NOMO-1 (cell line): ENCODE results near the gene NHP2.
A peak's percentile ranks its signal among the peaks of the same experiment; 100 is the strongest.

ENCODE experiments used
- DNase-seq, 2 experiments: peaks; one replicate each; lab custom pipeline; 2025; ENCODE audit not compliant: unreplicated experiment in 2 of 2; lab: John Stamatoyannopoulos, UW

NHP2 gene

DNA sequence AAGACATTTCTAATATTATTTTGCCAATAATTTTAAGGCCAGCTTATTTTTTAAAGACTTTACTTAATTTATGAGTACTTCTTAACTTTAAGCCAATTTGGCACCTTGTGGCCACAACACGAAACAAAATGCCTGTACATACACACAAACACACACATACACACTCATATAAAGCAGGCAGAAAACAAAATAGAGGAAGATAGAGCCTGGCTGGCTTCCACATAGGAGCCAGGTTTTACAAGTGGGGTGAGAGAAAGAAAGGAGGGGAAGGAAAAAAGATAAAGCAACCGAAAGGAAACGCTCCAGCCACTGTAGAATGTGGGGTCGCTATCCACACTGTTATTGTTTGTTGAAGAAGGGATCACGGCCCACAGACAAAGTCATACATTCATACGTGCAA, 23.1 kb upstream of the NHP2 start:
- no peak for DNase-seq

DNA sequence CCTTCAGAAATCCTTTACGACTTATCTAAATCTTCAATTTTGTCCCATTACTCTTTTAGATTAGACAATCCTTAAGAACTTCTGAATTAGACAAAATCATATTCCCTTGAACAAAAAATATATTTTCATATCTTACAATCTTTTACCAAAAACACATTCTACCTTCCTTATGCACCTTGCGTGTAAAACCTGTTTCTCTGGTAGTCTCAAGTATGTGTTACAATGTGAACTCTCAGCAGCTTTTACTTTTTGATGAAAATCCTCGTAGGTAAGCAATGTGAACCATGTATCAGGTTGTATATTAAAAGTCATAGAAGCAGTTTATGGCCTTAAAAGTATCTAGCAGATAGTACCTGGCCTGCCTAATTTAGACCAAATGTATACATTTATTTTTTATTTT, 20.8 kb upstream of the NHP2 start:
- DNase-seq: no peak

DNA sequence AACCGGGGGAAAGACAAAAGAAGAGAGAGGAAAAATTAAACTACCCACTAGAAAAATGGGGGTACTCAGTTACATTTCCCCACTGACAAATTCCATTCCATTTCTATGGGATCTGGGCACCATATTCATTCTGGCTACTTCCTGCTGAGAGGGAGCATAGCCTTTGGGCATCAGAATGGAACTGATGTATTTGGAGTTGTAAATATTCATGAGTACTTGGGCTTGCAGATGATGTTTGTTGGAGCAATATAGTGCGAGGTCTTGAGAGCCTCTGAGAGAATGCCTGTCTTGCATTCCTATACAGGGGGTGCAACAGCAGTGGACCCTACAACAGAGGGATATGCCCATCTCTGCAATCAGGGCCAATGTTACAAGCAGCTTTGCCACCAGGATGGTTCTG, 16.8 kb upstream of the NHP2 start:
- DNase-seq: no peak

DNA sequence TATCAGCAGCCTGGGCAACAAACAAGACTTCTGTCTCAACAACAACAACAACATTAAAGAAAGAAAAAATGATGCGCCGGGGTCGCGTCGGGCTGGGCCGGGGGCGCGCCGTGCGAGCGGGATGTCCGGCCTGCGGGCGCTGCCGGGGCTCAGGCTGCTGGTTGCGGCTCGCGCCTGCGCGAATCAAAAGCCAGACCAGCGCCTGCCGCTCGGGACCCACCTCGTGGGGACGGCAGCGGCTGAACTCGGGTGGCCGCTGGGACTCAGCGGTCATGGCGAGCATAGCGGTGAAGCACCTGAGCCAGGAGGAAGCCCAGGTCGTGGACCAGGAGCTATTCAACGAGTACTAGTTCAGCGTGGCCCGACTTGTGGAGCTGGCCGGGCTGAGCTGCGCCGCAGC, 11.9 kb upstream of the NHP2 start:
- DNase-seq: no peak

DNA sequence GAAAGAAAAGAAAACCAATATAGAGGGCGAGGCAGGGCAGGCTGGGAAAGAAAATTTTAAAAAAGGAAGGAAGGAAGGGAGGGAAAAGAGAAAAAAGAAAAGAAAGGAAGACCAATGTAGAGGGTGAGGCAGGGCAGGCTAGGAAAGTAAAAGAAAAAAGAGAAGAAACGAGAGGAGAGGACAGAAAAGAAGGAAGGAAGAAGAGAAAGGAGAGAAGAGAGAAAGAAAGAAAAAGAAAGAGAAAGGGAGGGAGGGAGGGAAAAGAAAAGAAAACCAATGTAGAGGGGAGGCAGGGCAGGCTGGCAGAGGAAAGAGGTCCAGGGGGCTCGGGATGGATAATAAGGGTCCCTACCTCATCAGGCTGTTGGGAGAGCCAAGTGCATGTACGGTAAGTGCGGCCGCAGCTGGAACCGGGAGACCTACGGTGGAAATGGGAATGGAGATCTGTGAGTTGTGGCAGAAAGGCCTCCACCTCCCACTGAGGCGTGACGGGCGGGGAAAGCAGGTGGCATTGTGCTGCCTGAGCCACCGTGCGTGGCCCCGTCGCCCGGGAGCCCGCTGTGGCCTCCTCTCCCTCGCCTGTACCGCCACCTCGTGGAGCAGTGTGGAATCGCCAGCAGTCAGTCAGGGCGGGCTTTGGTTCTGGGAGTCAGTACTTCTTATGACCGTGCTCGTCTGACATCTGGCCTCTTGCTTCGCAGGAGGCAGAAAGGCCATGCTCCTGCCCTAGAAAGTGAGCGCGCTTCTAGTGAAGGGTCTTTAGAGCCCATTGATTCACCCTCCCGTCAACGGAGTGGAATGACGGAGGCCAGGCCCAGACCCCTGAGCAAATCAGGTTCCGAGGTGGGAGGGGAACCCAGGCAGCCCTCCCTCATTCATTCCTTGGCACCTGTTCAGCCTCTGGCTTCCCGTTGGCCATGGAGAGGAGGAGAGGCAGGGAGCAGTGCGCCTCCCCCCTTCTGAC, 10.4 kb upstream of the NHP2 start:
- DNase-seq: peak; percentile 67 to 80

DNA sequence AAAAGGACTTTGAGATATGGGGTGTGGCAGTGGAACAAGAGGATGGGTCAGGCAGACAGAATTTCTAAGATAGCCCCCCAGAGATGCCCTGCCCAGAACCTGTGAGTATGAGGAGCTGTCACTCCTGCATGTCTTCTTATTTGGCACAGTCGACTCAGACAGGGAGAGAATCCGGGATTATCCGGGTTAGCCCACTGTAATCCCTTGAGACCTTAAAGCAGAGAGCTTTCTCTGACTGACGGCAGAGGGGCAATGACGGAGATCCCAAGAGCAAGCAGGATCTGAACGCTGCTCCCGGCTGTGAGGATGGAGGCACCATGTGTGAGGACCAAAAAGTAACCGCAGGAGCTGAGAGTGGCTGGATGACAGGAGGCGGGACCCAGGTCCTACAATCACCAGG, 8.8 kb upstream of the NHP2 start:
- no peak for DNase-seq

DNA sequence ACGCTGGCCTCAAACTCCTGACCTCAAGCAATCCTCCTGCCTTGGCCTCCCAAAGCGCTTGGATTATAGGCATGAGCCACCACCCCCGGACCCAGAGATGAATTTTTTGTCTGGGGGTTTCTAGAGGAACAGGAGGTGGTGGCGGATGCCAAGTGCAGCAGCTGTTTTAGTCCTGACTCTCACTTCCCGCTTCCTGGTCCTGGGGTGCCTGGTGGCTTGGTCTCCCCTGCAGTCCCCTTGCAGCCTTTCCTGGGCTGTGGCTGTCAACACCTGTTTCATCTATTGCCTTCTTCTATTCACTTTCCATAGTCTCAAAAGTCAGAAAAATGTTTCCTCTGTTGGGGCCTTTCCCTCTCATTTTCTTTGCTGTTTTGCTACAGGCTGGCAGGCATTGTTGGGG, 6.5 kb upstream of the NHP2 start:
- no peak for DNase-seq

DNA sequence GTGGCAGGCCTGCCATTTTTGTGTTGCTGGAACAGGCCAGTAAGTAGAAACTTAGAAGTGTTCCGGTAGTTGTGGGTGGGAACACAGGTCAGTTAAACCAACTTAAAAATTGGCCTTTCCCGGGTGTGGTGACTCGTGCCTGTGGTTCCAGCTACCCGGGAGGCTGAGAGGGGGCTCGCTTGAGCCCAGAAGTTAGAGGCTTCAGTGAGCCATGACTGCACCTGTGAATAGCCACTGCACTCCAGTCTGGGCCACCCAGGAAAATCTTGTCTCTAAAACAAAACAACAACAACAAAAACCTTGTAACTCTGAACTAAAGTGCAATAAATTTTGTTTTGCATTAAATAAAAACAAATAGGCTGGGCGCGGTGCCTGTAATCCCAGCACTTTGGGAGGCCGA, 1.4 kb upstream of the NHP2 start:
- no peak for DNase-seq

DNA sequence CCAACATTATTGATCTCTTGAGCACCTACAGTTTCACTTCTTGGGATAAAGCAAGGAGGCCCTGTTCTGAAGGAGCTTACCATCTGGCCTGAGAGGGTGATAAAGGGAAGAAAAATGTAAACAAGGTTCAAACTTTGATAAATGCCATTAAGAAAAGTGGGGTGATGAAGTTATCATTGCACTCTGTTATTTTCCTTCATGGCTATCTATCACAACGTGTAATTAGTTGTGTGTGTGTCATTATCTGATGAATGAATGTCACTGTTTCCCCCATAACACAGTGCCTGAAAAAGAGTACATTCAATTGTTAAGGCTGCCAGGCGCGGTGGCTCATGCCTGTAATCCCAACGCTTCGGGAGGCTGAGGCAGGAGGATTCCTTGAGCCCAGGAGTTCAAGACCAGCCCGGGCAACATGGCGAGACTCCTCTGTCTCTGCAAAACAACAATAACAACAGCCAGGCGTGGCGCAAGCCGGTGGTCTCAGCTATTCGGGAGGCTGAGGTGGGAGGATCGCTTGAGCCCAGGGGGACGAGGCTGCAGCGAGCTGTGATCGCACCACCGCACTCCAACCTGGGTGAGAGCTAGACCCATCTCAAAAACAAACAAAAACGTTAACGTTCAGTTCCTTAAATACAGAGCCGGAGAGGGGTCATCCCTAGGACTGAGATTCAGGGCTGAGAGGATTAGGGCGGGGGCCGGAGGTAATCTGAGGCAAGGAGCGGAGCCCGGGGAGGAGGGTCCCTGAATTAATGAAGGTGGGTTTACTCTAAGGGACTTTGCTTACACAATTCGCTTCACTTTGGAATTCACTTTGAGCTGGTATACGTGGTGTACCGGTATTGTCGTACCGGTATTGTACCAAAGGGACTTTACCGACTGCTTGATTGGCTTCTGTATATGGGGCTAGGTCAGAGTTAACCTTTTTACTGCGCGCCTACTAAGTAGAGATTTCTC, 917 bp downstream of the NHP2 start:
- DNase-seq: no peak

DNA sequence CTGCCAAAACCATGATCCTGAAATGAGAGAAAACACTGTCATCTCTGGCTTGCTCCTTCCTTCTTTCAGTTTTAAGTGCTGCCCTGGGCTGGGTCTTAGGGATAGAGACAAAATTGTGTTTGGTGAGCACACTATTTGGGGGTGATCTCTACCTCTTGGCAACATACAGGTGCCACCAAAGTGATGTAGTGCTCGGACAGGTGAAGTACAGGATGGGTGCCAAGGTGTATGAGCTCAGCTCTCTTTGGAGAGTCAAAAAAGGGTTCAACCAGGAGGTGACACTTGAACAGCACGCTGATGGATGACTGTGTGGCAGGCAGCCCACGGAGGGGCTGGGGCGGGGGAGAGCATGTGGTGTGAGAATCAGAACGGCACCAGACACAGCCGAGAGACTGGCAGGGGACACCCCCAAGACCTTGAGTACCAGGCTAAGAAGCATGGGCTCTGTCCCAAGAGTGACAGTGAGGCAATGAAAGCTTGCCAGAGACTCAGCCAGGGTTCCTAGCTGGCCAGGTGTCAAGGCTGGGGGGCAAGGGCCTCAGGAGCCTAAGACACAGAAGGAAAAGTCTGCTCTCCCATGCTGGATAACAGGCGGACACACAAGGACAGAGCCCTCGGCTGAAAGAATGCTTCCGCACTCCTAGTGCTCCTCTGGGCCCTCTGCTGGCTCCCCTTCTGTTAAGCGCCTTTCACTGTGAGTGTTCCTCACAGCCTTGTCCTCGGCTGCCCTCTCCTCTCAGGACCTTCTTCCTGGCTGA, 2.5 kb downstream of the NHP2 start:
- DNase-seq: no peak

DNA sequence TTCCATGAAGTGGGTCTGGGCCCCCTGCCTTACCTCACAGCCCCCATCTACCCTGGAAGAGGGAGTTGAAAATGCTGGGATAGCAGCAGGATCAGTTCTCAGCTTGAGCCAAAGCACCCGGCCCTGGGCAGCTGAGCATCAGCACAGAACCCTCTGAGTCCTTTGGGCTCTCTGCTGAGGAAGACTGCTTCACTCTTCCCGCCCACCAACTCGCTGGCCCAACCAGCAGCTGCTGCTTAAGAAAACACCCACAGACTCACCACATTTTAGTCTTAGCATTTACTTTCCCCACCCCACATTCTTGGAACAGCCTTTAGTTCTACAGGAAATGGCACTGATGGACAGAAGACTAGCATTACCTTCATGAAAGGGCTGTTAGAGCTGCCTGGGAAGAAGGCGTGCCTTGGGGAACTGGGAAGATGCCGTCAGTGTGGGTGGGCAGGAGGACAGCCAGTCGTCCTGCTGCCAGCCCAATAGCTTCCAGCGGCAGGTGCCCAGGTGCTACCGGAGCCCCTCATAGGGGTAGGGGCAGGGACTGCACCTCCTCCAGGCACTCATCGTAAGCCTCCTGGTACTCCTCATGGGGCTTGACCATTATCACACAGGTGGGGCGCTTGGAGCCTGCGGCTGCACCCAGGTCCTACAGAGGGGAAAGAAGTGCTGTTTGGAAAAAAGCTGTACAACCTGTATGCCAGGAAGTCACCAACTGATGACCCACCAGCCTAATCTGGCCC, 4.3 kb downstream of the NHP2 start:
- no peak for DNase-seq

DNA sequence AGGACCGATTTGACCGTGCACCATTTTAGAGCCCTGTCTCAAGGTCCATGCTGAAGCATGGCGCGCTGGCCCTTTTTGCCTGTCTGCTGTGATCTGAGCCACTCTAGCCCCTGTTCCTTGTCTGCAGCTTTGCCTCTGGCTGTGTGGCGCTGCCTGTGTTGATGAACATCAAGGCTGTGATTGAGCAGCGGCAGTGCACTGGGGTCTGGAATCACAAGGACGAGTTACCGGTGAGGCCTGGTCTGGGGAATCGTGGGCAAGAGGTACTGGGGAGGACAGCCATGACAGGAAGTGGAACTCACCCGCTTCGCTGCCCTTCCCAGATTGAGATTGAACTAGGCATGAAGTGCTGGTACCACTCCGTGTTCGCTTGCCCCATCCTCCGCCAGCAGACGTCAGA, 6.3 kb downstream of the NHP2 start:
- no peak for DNase-seq

DNA sequence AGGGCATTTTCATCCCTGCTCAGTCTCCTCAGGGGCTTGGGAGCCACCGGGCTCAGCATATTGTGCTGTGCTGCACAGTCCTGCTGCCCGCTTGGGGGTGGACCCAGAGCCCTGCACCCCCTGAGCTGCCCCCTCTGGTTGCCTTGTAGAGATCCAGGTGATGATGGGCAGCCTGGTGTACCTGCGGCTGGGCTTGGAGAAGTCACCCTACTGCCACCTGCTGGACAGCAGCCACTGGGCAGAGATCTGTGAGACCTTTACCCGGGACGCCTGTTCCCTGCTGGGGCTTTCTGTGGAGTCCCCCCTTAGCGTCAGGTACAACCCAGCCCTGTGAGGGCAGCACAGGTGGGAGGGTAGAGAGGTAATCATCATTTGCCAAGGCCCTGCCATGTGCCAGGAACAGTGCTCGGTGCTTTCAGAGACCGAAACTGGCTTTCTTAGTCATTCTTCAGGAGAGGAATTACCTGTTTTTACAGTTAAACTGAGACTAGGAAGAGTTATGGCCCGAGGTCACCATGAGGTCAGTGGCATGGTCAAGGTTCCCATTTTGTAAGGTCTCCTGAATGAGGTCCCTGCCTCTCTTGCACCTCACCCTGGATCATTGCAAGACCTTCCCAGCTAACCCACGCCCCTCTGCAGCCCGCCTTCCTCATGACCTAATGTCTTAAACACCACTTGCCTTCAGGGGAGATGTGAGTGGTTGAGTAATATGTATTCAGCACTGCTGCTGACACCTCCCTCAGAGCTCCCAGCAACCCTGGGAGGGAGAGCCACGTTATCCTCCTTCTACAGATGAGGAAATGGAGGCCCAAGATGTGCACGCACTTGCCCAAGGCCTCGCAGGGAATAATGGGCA, 7.5 kb downstream of the NHP2 start:
- peak in 1 of 2 experiments; percentile 19 for DNase-seq

DNA sequence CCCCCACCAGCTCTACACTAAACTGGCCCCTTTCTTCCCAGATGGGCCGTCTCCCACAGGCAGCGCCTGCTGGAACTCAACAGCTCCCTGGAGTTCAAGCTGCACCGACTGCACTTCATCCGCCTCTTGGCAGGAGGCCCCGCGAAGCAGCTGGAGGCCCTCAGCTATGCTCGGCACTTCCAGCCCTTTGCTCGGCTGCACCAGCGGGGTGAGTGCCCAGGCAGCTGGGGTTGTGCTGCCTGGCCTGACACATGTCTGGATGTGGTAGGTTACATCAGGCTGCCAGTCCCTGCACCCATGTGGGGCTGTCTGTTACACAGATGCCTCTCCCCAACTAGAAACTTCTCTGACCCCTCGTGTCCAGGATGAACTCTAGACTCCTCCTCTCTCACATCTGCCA, 9.8 kb downstream of the NHP2 start:
- DNase-seq: no peak

DNA sequence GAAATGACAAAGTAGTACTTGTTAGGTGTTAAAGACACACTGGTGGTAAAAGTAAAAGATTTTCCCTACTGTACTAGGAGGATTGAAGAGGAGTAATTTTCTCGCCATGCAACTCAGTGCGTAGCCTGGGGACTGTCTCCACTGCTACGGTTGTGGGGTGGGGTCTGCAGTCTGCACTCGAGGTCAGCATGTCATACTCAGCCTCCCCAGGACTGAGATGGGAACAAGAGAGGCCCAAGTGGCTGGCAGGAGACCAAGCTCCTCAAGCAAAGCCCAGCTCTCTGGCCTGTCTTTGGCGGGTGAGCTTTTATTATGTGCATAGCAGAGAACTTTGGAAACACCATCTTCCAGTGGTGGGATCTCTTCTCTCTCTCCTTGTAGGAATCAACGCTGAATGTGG, 10.4 kb downstream of the NHP2 start:
- DNase-seq: no peak

DNA sequence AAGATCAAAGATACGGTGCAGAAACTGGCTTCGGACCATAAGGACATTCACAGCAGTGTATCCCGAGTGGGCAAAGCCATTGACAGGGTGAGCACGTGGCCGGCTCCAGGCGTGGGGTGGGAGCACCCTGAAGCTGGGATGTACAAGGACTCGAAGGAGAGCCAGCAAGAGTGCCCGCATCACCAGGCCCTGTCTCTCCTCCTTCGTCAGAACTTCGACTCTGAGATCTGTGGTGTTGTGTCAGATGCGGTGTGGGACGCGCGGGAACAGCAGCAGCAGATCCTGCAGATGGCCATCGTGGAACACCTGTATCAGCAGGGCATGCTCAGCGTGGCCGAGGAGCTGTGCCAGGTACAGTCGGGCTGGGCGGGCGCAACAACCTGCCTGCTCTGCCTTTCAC, 11.0 kb downstream of the NHP2 start:
- no peak for DNase-seq

DNA sequence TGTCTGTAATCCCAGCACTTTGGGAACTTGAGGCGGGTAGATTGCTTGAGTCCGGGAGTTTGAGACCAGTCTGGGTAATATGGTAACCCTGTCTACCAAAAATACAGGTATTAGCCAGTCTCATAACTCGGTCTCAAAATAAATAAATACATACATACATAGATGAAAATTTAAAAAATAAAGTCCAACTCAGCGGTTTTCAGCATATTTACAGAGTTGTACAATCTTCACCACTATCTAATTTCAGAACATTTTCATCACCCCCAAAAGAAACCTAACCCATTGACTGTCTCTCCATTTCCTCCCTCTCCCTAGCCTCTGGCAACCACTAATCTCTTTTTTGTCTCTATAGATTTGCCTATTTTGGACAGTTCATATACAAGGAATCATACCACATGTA, 12.1 kb downstream of the NHP2 start:
- no peak for DNase-seq

DNA sequence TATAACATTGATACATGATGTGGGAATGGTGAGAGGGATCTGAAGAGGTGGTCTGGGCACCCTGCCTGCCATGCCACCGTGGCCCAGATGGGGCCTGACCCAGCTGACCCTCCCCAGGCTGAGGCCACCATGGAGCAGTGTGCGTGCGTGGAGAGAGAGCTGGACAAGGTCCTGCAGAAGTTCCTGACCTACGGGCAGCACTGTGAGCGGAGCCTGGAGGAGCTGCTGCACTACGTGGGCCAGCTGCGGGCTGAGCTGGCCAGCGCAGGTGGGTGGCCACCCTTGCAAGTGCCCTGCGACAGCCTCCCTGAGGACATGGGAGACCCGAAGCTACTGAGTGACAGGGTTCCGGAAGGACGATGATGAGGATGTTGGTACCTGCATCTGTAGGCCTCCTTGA, 15.7 kb downstream of the NHP2 start:
- no peak for DNase-seq

DNA sequence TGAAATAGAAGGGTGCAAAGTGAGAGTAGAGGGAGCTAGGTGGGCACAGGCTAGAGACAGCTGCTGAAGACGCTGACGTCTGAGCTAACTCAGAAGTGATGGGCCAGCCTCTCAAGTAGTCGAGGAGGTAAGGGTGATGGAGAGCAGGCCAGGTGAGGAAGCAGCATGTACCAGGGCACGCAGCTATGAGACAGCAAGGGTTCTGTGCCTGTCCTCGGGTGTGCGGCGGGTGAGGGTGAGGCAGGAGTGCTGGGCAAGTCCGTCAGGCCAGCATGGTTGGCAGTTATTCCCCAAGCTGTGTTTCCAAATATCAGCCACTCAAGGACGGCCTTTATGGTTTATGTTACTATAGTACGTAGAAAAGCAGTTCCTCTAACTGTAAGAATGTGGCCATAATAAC, 16.7 kb downstream of the NHP2 start:
- no peak for DNase-seq
